Breast epithelium (tissue), 3 donors: Measurements from ENCODE around the gene CALML3.

Source experiments
- CTCF ChIP-seq, 3 donors: fragments of 450-650 bp; IDR thresholded peaks; one replicate each; pipeline ENCODE4 v1.5.1; 2016 to 2017; ENCODE audit warnings: antibody characterized with exemption in 3 of 3, mild to moderate bottlenecking in 3 of 3, moderate library complexity in 3 of 3
- POLR2A ChIP-seq: fragments of 450-650 bp; IDR thresholded peaks from one replicate; pipeline ENCODE4 v1.6.1; 2016; ENCODE audit warnings: antibody characterized with exemption, mild to moderate bottlenecking, moderate library complexity
- POLR2AphosphoS5 ChIP-seq, 3 donors: sonication (generic); formaldehyde crosslinking; IDR thresholded peaks; one replicate each; pipeline ENCODE4 v1.6.1; 2017; ENCODE audit warnings: antibody characterized with exemption in 3 of 3

- TF ChIP-seq CTCF (IDR thresholded peaks at IDR 0.05) (no peak), POLR2AphosphoS5 (IDR thresholded peaks at IDR 0.05) (no peak), POLR2A (no peak)
These were observed 990 bp downstream of the CALML3 start for GRCh38 chr10:5525561-5526341.
